ENCODE results near the gene LRRIQ4.

DNA sequence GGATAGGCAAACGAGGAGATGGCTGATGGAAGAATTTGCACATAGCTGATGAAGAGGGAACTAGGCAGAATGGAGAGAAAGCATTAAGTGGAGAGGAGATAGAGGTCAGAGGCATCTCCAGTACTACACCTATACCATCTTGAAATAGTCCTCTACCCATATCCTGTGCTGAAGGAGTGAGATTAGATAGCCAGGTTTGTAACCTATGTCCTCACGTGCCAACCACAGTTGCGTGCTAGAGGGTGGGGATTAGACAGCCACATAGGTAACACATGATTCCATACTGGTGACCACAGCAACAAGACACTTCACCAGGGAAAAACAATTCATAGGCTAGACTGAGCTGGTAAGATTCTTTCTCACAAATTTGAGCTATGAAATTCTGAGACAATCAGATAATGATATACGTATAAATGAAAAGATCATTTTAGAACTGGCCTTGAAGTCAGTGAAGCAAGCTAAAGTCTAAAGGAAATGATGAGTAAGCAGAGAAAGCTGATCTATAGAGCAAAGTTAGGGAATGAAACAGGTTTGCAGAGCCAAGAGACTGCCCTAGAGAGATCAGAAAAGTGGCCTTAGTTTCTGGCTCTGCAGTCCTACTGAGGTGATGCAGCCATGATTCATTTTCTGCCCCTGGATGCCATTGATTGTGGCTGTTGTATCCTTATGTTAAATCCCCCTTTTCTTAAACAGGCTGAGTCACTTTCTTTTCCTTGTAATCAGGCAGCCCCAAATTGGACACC is 21.8 kb upstream of the LRRIQ4 start:
- TF ChIP-seq CTCF (conservative IDR thresholded peaks at IDR 0.05) (no peak), EZH2 (IDR thresholded peaks at IDR 0.05; ENCODE audit: low read depth) (no peak)

Measured in PC-9 (cell line).